ACHN (cell line): Measurements from ENCODE around the gene TLX3.
A peak's percentile ranks its signal among the peaks of the same experiment; 100 is the strongest.

Source experiments
- DNase-seq: peaks from one replicate; pipeline ENCODE4 v3.0.0-alpha.2; 2015
- in situ Hi-C: cut with HindIII; loops from 2 replicates; pipeline ENCODE4 v1.10.0; 2017; ENCODE audit warnings: low sequenced_read_pairs, low pct_ligation_motif_present, low pct_unique_long_range_greater_than_20kb

The TLX3 gene

GRCh38 chr5:171316258-171317121 lies 7.4 kb downstream of the TLX3 start:
- DNase-seq = no peak

GRCh38 chr5:171317230-171317629 lies 8.2 kb downstream of the TLX3 start:
- no peak for DNase-seq
- in situ Hi-C loops = no loop called here

More at GRCh38 chr5:171316258-171317121, 7.4 kb downstream of the TLX3 start:
- in situ Hi-C loops = no loop called here

GRCh38 chr5:171318026-171318425 lies 9.0 kb downstream of the TLX3 start:
- in situ Hi-C loops = no loop called here
- DNase-seq = no peak

GRCh38 chr5:171321447-171321846 lies 12.4 kb downstream of the TLX3 start:
- in situ Hi-C loops = no loop called here

DNA sequence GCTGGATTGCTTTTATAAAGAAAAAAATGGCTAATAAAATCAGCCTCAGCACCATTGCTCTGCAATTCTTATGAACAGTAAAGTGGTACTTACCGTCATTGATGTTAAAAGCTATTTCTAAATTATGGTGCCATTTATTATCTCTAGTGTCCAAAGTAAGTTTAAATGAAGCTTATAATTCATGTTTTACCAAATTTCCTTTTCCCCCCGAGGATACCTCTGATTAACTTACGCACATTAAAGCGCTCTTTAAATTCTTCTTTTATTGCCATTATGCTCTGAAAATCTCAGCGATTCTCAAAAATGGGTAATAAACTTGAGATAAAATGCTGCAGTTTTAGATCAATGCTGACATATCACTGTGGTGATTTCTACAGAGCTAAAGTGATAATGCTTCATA lies 13.5 kb downstream of the TLX3 start:
- in situ Hi-C loops = no loop called here

More at GRCh38 chr5:171321447-171321846, 12.4 kb downstream of the TLX3 start:
- DNase-seq = no peak

DNA sequence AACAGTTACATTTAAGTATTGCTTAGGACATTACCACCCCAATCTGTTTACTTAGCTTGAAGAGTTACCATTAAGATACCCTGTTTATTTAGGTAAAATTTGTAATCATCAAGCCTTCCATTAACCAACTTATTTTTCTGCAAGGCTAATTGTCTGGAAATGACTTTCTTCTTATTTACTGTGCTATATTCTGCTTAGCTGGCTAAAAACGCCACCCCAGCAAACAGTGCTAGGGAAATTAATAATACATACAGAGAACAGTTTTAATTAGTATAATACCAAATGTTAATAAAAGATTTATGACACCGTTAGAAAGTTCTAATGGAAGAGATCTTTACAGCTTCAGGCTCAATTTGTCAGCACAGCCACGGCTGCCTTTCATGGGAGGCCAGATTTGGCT lies 14.0 kb downstream of the TLX3 start:
- in situ Hi-C loops = no loop called here
- no peak for DNase-seq

More for the DNA sequence above, 13.5 kb downstream of the TLX3 start:
- no peak for DNase-seq

- no peak for DNase-seq
- in situ Hi-C loops = no loop called here
These were observed 15.0 kb downstream of the TLX3 start for GRCh38 chr5:171323806-171324632.

- in situ Hi-C loops = no loop called here
These were observed 21.0 kb downstream of the TLX3 start for GRCh38 chr5:171330021-171330420.

GRCh38 chr5:171335616-171336015 lies 26.6 kb downstream of the TLX3 start:
- in situ Hi-C loops = no loop called here
- no peak for DNase-seq

More at GRCh38 chr5:171330021-171330420, 21.0 kb downstream of the TLX3 start:
- no peak for DNase-seq

DNA sequence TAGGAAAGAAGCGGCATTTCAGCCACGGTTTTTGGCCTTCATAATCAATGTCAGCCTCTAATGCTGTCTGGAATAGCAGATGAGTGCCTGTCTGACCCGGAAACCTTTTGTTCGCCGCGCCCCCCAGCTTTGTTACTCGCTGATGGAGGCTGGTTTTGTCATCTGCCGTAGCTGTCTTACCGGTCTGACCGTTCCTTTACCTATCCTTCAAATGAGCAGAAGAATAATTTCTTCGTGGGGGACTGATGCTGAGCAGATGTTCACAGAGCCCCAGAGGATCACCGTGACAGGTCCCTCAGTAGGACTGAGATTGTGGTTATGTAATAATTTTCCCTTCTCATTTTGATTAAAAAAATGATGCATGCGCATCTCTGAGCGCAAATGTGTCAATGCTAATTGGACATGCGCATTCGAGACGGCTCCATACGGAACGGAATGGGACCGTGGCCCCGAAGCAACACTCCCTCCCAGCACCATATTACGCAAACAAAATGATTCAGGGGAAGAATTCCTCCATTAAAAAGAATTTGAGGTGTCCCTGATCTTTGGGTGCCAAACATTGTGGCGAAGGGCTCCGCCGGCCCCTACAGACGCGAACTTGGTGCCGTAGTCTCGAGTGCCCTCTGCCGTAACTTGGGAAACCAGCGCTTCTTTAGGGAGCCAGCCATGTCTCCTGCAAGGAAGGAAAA lies 27.6 kb downstream of the TLX3 start:
- in situ Hi-C loops = no loop called here
- peak; percentile 60 for DNase-seq

DNA sequence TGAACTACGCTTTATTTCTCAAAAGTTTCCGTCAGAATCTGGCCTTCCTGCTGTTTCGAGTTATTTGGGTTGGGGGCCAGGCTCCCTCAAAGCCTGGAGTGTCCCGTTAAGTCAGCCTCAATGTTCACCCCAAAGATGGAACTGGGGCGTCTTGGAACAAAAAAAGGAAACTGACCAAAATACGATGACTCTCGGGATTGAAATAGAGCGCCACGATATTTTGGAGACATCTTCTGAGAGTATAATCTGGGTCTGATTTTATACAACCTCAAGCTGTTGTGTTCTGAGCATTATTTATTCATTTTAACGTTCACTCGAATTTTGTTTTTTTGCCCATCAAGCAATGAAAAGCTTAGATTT lies 28.1 kb downstream of the TLX3 start:
- no peak for DNase-seq
- in situ Hi-C loops = no loop called here

DNA sequence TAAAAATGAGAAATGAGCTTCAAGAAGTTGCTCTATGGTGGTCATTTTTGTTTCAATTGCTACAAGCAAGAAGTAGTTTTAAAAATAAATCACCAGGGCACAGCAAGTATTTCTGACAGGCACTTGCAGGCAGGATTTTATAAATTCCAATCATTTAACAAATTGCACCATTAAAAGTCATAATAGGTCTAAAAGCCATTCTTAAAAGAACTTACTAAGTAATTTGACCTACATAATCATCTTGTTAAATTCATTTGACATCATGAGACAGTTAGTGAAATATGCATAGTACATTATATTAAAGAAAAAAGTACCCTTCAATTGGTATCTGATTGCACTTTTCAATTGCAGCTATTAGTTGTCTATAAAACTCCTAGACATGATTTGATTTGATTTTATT lies 31.0 kb downstream of the TLX3 start:
- DNase-seq = no peak
- in situ Hi-C loops = no loop called here

GRCh38 chr5:171340491-171340890 lies 31.4 kb downstream of the TLX3 start:
- no peak for DNase-seq
- in situ Hi-C loops = no loop called here

DNA sequence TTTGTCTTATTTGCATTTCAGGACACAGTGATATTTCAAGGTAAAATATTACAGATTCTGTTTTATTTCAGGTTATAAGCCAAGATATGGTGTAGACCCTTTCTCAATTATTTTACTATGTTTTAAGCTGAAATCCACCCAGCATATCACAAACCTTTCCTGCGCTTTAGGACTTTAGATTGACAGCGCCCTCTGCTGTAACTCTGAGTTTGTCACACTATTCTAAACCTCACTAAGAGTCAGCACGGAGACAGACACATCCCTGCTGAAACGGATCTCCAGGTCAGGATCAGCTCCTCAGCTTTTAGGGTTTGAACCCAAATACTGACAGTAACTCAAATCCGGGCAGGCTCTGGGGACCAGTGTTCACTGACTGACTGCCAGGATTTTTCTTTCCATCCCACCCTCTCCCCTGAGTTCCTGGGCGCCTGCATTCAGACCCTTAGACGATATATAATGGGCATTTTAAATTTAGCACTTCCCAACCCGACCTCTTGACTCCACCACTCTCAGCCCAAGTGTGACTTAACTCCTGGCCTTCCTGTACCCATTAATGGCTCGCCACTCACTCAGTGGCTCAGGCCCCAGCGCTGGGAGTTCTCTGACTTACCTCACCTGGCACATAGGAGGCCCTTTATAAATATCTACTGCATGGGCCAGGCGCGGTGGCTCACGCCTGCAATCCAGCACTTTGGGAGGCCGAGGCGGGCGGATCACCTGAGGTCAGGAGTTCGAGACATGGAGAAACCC lies 33.5 kb downstream of the TLX3 start:
- peak; percentile 62 for DNase-seq
- in situ Hi-C loops = no loop called here

- DNase-seq = no peak
- in situ Hi-C loops = no loop called here
These were observed 36.0 kb downstream of the TLX3 start for GRCh38 chr5:171344936-171345608.

DNA sequence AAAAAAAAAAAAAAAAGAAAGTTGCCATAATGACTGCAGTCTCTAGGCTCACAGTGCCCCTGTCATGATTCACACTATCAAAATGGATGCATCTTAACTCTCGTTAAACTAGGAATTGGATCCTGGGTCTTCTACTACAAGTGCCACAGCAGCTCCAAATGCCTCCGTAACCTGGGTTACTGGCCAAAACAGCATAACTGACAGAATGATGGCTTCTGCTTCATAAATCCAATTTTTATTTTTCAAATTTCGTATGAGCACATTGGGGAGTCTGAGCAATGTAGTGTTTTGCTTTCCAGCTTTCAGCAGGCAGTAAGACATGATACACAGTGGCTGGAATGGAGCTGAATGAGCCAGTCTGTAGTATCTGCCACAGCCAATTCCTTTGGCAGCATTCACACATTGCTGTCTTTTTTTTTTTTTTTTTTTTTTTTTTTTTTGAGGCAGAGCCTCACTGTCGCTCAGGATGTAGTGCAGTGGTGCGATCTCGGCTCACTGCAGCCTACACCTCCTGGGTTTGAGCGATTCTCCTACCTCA lies 42.6 kb downstream of the TLX3 start:
- no peak for DNase-seq
- in situ Hi-C loops = no loop called here

DNA sequence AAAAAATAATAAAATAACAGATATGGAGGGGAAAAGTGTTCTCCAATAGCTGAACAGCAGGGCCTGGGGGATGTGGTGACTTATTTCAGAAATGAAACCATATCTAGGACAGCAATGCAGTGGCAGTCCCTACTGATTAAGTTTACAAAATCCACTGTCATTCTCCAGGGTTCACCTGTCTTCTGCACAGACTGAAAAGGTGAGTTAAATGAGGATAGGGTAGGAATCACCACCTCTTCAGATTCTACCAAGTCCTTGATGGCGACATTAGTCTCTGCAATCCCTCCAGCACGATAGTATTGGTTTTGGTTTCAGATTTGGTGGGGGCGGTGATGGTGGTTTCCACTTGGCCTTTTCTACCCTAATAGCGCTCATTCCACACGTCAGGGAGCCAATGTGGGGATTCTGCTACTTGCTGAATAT lies 46.3 kb downstream of the TLX3 start:
- DNase-seq = no peak
- in situ Hi-C loops = no loop called here

- in situ Hi-C loops = no loop called here
- no peak for DNase-seq
These were observed 48.8 kb downstream of the TLX3 start for GRCh38 chr5:171357843-171358242.
